GM21367 (cell line): ENCODE results near the gene TNFSF9.
"Not testable (repeated sequence)": the region's sequence is repeated elsewhere in the genome, so short reads cannot be mapped to it uniquely, and the experiment has no call there.

ENCODE experiments used
- ATAC-seq: cut with Tn5 transposase; IDR thresholded peaks from one replicate; pipeline ENCODE4 v1.9.1; 2021; ENCODE audit not compliant: unreplicated experiment

The TNFSF9 gene

DNA sequence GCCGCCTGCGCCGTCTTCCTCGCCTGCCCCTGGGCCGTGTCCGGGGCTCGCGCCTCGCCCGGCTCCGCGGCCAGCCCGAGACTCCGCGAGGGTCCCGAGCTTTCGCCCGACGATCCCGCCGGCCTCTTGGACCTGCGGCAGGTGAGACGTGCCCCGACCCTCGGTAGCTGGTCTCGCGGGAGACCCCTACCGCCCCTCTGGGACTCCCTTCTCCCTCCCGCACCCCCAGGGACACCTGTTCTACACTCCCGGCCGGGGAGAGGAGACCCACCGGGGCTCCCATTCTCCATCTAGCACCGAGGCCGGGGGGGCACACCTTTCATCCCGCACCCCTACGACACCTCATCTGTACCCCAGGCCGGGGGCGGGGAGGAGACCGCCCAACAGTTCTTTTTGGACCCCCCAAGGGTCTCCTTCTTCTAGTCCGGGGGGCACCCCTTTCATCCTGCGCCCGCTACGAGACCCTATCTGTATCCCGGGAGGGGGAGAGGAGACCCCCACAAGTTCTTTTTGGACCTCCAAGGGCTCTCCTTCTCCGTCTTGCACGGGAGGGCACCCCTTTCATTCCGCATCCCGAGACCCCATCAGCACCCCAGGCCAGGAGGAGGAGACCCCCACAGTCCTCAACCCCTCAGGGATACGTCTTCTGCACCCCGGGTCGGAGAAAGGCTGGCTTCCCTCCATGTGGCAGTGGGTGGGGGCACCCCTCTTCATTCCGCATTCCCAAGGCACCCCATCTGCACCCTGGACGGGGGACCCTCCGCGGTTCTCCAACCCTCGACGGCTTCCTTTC lies 533 bp downstream of the TNFSF9 start:
- no peak for ATAC-seq

DNA sequence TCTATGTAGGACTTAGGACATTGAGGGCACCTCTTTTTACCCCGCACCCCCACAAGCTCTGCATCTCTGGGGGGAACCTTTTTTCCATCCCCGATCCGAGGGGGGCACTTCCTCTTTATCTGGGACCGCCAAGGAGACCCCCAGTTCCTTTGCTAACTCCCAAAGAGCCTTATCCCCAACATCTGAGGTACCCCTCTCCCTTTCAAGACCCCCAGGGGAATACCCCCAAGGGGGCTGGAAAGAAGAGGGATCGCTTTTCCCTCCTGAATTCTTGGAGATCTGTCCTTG lies 1.1 kb downstream of the TNFSF9 start:
- ATAC-seq: no peak

DNA sequence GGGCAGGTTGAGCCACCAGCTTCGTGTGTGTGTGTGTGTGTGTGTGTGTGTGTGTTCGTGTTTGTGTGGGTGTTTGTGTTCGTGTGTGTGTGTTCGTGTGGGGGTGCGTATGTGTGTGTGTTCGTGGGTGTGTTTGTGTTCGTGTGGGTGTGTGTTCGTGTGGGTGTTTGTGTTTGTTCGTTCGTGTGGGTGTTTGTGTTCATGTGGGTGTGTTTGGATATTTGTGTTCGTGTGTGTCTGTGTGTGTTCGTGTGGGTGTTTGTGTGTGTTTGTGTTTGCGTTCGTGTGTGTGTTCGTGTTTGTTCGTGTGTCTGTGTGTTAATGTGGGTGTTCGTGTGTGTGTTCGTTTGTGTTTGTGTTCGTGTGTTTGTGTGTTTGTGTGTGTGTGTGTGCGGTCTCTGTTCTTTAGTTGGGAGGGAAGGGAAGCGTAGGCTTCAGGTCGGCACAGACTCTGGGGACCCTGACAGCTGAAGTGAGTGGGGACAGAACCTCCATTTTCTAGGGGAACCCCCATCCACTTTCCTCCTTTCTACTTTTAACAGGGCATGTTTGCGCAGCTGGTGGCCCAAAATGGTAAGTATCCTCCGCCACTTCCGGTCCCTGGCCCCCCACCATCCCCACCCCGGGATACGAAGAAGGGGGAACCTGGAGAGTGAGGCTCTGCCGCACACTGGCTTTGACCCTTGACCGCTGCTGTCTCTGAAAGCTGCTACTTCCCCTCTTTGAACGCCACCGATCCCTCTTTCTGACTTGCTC lies 1.6 kb downstream of the TNFSF9 start:
- ATAC-seq: no peak

DNA sequence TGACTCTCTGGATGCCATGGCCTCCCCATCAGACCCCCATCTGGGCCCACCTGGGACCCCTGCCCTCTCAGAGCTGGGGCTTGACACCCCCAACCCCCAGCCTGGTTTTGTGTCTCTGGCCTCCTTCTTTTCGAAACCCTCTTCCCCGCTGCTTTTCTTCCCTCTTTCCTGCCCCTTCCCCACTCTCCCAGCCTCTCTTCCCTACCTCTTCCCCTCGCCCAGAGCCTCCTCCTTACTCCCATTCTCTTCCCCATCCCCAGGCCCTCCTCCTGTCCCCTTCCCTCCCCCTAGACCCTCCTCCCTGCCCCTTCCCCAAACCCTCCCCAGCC lies 2.1 kb downstream of the TNFSF9 start:
- ATAC-seq: no peak

DNA sequence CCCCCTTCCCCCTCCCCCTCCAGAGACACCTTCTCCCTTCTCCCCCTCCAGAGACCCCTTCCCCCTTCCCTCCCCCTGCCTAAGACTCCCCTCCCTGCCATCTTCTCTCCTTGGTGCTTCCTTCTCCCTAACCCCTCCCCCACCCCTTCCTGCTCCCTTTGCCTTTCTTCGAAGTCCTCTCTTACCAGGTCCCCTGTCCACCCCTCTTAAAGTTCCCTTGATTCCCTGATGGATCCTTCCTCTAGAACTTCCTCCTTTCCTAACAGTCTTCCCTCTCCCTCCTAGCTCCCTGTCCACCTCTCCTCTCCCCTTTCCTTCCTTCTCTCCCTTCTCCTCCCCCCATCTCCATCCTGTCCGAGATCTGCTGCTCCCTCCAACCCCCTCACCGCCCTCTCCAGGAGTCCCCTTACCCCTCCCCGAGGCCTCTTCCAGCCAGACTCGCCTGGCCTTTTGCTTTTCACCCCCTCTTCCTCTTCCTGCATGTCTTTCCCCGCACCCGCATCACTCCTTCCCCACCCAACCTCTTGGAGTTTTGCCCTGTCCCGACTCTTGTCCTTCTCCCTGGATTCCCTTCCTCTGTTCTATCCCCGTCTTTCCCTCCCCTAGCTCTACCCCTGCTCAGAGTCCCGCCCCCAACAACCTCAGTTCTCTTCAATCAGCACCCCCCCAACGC lies 3.1 kb downstream of the TNFSF9 start:
- ATAC-seq: no peak

DNA sequence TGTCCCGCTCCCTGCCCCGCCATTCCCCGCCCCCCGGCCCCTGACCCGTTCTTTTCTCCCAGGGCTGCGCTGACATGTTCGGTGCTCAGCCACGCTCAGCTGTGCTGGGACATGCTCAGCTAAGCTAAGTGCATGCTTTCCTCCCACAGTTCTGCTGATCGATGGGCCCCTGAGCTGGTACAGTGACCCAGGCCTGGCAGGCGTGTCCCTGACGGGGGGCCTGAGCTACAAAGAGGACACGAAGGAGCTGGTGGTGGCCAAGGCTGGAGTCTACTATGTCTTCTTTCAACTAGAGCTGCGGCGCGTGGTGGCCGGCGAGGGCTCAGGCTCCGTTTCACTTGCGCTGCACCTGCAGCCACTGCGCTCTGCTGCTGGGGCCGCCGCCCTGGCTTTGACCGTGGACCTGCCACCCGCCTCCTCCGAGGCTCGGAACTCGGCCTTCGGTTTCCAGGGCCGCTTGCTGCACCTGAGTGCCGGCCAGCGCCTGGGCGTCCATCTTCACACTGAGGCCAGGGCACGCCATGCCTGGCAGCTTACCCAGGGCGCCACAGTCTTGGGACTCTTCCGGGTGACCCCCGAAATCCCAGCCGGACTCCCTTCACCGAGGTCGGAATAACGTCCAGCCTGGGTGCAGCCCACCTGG lies 3.7 kb downstream of the TNFSF9 start:
- no peak for ATAC-seq

DNA sequence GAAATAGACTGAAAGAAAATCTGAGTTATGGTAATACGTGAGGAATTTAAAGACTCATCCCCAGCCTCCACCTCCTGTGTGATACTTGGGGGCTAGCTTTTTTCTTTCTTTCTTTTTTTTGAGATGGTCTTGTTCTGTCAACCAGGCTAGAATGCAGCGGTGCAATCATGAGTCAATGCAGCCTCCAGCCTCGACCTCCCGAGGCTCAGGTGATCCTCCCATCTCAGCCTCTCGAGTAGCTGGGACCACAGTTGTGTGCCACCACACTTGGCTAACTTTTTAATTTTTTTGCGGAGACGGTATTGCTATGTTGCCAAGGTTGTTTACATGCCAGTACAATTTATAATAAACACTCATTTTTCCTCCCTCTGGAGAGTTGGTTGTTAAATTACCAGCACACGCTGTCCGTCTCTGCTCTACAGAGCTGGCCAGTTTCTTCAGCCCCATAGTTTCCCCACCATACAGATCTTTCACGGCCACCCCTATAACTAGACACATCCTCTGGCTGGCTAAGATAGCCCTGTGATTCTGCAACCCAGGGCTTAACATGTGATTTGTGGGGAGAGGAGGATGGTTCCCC lies 4.8 kb downstream of the TNFSF9 start:
- no peak for ATAC-seq

DNA sequence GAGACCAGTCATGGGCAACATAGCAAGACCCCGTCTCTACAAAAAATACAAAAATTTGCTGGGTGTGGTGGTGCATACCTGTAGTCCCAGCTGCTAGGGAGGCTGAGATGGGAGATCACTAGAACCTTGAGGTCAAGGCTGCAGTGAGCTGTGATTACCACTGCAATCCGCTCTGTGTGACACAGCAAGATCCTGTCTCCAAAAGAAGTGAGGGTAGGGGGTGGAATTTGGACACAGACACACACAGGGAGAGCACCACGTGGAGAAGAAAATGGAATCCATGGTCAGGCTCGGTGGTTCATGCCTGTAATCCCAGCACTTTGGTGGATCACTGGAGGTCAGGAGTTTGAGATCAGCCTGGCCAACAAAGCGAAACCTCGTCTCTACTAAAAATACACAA lies 8.7 kb downstream of the TNFSF9 start:
- no peak for ATAC-seq

DNA sequence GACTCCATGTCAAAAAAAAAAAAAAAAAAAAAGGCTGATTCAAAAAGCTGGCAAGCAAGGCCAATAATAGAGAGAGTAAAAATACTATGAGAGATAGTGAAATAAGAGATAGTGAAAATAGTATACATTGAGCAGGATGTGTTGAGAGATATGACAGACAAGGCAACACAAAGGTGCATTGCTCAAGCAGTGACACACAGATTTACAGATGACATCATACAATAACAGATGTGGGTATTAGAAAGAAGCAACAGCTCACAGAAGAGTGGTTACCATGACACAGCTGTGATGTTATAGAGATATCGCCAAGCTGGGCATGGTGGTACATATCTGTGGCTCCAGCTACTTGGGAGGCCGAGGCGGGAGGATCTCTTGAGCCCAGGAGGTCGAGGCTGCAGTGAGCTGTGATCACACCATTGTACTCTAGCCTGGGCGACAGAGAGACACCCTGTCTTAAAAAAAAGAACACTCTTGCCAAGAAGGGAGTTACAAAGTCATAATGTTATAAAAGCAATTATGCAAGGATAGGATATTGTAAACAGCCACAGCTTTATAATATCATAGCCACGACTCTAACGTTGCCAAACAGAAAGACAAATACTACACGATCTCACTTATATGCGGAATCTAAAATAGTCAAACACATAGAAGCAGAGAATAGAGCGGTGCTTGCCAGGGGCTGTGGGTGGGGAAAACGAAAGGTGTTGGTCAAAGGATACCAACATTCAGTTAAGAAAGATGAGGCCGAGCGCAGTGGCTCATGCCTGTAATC lies 10.3 kb downstream of the TNFSF9 start:
- ATAC-seq: no peak

DNA sequence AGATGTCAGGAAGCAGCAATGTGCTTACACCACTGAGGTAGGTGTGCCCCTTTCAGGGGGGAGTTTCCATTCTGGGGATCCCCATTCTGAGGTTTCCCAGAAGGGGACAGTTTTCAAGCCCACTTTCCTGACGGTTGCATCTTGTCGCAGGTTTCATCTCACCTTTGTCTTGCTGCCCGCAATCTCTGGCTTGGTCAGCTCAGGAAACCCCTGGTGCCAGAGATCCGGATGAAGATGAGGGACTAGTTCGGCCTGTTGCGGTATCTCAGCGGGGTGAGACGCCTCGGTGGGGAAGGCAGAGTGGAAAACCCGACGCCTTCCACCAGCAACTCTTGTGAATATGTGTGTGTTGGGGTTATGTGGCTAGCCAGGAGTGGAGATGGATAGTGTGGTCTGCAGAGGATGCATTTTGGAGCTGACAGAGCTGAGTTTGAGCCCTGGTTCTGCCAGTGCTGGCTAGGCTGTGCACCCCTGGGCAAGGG lies 13.1 kb downstream of the TNFSF9 start:
- ATAC-seq: no peak

DNA sequence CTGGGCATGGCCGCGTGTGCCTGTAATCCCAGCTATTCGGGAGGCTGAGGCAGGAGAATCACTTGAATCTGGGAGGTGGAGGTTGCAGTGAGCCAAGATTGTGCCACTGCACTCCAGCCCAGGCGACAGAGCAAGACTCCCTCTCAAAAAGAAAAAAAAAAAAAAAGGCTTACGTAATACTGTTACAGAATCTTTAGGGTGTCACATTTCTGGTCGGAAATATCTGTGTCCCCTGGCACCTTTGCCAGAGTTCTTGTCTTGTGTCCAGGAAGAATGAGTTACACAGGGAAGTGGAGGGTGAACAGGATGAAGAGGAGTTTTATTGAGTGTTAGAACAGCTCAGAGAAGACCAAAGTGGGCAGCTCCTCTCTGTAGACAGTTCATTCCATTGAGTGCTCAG lies 19.9 kb downstream of the TNFSF9 start:
- not testable (repeated sequence) for ATAC-seq

DNA sequence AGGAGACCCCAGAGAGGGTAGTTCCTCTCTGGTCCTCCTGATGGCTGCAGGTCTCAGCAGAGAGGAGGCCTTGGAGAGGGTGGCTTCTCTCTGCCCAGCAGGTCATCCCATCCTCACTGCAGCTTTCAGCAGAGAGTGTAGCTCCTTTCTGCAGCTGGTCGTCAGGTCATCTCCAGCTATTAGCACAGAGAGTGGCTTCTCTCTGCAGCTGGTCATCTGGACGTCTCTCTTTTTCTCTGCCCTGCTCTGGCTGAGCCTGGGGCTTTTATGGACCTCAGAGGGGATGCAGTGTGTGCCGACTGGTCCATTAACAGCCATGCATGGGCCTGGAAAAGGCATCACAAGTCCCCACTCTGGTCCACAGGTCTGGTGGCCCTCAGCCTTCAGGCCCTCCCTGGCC lies 20.3 kb downstream of the TNFSF9 start:
- ATAC-seq: no peak

DNA sequence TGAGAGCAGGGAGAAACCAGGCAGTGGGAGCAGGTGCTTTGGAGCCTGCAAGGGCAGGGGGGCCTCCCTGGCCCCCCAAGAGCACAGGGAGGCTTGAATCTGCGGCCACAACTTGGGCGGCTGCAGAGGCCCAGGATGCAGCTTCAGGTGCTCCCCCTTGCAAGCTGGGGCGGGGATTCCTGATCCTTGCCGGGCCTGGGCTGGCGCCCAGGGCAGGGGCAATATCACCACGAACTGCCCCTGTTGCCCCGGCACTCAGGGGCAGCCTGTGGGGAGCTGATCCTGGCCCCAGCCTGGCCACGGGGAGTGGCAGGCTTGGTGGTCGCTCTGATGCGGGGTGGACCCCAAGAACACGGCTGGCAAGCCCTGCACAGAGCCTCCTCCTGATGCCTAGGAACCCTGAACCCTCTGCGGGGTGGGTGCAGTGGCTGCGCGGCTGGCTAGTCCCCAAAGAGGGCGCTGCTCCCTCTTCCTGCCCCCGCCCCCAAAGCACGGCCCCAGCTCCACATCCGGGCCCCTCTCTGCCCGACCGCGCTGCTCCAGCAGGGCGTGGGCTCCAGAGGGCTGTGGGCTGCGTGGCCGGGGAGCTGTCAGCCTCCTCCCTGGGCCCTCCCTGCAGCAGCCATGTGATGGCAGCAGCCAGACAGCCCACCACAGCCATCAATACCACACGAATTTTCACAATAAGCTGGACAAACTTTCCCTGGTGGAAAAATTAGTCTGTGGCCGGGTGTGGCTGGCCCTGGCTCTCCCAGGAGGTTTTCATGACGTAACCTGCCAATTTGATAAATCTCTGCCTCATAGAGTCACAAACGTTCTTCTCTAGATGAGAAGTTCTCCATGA lies 21.0 kb downstream of the TNFSF9 start:
- no peak for ATAC-seq

DNA sequence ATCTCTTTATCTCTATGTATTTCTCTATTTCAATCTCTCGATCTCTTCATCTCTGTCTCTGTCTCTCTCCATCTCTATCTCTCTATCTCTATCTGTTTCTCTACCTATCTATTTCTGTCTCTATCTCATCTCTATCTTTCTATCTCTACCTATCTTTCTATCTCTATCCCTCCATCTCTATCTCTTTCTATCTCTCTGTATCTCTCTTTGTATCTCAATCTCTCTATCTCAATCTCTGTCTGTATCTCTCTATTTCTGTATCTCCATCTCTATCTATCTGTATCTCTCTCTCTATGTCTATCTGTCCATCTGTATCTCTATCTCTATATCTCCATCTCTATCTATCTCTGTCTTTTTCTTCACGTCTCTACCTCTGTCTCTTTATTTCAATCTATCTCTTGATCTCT lies 25.2 kb downstream of the TNFSF9 start:
- no peak for ATAC-seq

DNA sequence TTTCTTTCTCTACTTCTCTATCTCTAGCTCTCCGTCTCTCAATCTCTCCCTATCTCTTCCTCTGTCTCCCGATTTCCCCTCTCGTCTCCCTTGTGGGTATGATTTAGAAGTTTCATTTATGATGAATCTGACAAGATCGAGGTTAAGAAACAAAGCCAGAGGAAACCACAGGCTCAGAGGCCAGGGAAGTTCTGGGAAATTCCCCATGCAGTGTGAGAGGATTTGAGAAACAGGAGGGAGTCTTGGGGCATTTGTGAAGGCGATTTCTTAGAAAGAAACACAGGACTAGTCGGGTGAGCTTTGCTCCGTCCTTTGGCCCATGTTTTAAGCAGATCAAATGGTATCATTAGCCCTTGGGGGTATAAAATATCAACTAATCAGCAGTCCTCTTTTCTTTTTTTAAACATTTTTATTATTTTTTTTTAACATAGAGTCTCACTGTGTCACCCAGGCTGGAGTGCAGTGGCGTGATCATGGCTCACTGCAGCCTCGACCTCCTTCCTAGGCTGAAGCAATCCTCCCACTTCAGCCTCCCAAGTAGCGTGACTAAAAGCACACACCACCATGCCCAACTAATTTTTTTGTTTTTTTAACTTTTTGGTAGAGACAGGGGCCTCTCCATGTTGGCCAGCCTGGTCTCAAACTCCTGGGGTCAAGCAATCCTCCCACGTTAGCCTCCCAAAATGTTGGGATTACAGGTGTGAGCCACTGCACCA lies 25.8 kb downstream of the TNFSF9 start:
- ATAC-seq: no peak

DNA sequence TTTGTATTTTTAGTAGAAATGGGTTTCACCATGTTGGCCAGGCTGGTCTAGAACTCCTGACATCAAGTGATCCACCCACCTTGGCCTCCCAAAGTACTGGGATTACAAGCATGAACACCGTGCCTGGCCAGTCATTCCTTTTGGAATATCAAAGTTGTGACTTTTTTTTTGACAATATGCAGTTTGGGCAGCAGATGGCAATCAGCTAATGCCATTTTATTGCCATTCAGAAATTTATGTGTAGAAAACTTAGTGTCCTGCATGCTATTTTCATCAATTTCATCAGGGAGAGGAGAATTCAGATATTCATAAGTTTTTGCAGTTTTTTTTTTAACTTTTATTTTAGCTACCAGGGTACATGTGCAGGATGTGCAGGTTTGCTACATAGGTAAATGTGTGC lies 31.6 kb downstream of the TNFSF9 start:
- ATAC-seq: not testable (repeated sequence)

DNA sequence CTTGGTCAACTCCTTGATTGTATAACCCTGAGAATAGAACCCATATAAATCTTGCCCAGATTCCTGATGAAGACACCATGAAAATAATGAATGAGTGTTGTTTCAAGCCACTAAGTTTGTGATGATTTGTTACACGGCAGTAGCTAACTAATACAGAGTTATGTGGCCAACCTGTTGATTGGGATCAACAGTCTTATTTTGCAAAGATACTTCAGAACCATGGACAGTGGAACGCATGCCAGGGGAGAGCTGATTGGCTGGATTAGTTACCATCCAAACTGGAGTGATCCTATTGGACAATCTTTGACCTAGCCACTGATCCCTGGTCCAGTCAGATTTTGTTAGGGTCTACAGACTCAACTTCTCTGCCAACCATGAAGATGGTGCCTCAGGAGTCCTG lies 33.6 kb downstream of the TNFSF9 start:
- ATAC-seq: no peak

DNA sequence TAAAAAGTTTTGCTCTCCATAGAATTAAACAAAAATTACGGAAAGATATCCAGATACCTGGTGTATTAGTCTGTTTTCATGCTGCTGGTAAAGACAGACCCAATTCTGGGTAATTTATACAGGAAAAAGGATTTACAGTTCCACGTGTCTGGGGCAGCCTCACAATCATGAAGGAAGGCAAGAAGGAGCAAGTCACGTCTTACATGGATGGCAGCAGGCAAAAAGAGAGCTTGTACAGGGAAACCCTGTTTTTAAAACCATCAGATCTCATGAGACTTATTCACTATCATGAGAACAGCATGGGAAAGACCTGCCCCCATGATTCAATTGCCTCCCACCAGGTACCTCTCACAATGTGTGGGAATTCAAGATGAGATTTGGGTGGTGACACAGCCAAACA lies 35.9 kb downstream of the TNFSF9 start:
- not testable (repeated sequence) for ATAC-seq

DNA sequence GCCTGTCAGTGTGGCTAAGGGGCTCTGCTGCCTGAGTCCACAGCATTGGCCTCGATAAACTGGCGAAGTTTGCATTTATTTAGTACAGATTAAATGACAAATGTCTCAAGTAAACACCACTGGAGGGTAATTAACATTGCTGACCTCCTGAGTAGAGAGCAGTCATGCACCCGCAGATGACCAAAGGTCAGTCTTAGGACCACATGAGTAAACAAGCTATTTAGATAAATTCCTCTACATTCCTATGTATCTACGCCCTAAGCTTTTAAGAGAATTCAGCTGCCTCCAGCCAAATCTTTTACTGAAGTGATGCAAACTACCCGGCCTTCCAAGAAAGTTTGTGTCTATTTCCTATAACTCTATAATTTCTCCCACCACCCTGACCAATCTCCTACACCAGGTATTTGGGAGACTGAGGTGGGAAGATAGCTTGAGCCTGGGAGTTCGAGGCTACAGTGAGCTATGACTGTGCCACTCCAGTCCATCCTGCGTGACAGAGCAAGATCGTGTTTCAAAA lies 37.2 kb downstream of the TNFSF9 start:
- ATAC-seq: no peak
